ENCODE results near the gene ST8SIA6. TPM values are rescaled to one million over a fixed set of nuclear protein-coding genes. Genes with fewer than 3 reads are reported as not detected.

ST8SIA6 gene
- total and polyA plus RNA-seq, 9 of the 15 experiments (the other 6 are each of a cell fraction or from before 2014, with no cell fraction given): 0.69 to 6.7 (median 5.0) TPM

- intact Hi-C loops (cut with micrococcal nuclease): no loop called here
- no peak overlapping the region for H3K4me3 ChIP-seq
- H3K36me3 ChIP-seq (ENCODE audit: control insufficient read depth, insufficient read depth, low read length): peaks cover 3% of the 10 kb centered on the region; the same call in 2 of the 3 replicates
- ChIA-PET POLR2A (interaction anchor here (0.7 to 1.0 kb wide), 4 partner anchors 9 to 40 kb away, joined by 3 to 5 read pairs (median 3); no protein-coding TSS in a partner anchor), CTCF (ENCODE audit: low intra/inter-chr PET ratio) (no interaction called here)
- no peak overlapping the region for H3K9ac ChIP-seq (ENCODE audit: insufficient read depth in 1 of 2, low read depth in 2 of 2, low read length in 2 of 2)
- peak overlapping the region; percentile 23; the same call in 1 of the 3 replicates for H3K27ac ChIP-seq (ENCODE audit: extremely low read depth, low read depth, low read length)
- H2AFZ ChIP-seq (ENCODE audit: low read depth, low read length): peak overlapping the region; percentile 40
- H3K4me2 ChIP-seq (ENCODE audit: insufficient read depth, low read length): no peak overlapping the region
- H3K4me1 ChIP-seq (replicated peaks in 1 of 2; ENCODE audit: control insufficient read depth in 2 of 2, insufficient read depth in 2 of 2, low read length in 2 of 2): peaks cover 18 to 49% of the 10 kb centered on the region in 2 experiments; a peak in 4 of 5 replicates
- in situ Hi-C loops (cut with MboI): no loop called here
- ATAC-seq (no peak), FAIRE-seq (no peak), DNase-seq (ENCODE audit: extremely low read depth in 1 of 4, low spot score in 3 of 4) (peak in 2 of 4 experiments; percentile 38 to 41)
- H3K9me1 ChIP-seq (ENCODE audit: control insufficient read depth, insufficient read depth, low read length): no peaks in the 10 kb centered on the region
- 84% methylated on average over 3 of the region's 3 CpGs for WGBS (ENCODE audit: insufficient coverage, low coverage, missing lambda C conversion rate)
- BruUV-seq (replicated peaks): no TSS peak
- no peaks in the 10 kb centered on the region for H4K20me1 ChIP-seq (replicated peaks; ENCODE audit: control insufficient read depth, insufficient read depth, low read length)
- no peaks in the 10 kb centered on the region for H3K9me3 ChIP-seq (replicated peaks; ENCODE audit: control insufficient read depth, insufficient read depth, low read depth, low read length)
- H3K27me3 ChIP-seq (ENCODE audit: control insufficient read depth in 2 of 2, insufficient read depth in 2 of 2, low read length in 2 of 2): no peaks in the 10 kb centered on the region
- H3K79me2 ChIP-seq (ENCODE audit: control insufficient read depth, insufficient read depth, low read length): no peaks in the 10 kb centered on the region
- no peak for TF ChIP-seq ZNF512 (tag; IDR thresholded peaks at IDR 0.05)
- peak; percentile 60 for TF ChIP-seq MEIS2 (IDR thresholded peaks at IDR 0.05; ENCODE audit: partially characterized antibody)
- no peak for TF ChIP-seq CREBBP (IDR thresholded peaks at IDR 0.05; ENCODE audit: low read depth, low read length)
- TF ChIP-seq DACH1 (IDR thresholded peaks at IDR 0.05; ENCODE audit: partially characterized antibody): no peak
- TF ChIP-seq ZNF324 (CRISPR knock-in tag; IDR thresholded peaks at IDR 0.05): no peak
- TF ChIP-seq NCOA1 (IDR thresholded peaks at IDR 0.05; ENCODE audit: low read depth): no peak
- TF ChIP-seq MNT (conservative IDR thresholded peaks at IDR 0.05): no peak
- no peak for TF ChIP-seq ZNF24 (IDR thresholded peaks at IDR 0.05)
- peak; percentile 57 for TF ChIP-seq CBFA2T3 (IDR thresholded peaks at IDR 0.05)
- TF ChIP-seq NELFE (IDR thresholded peaks at IDR 0.05; ENCODE audit: insufficient read depth, insufficient read length): no peak
- TF ChIP-seq TEAD2 (tag; IDR thresholded peaks at IDR 0.05): no peak
- TF ChIP-seq PKNOX1 (IDR thresholded peaks at IDR 0.05): peak; percentile 31; the same call in 1 of the 2 replicates
- no peak for TF ChIP-seq ZNF830 (CRISPR knock-in tag; IDR thresholded peaks at IDR 0.05)
- TF ChIP-seq ZNF592 (IDR thresholded peaks at IDR 0.05): peak; percentile 78
Measured at GRCh38 chr10:17415046-17415658, 39.2 kb downstream of the ST8SIA6 start.

Measured in K562 (cell line).